Measurements from ENCODE around the gene NECTIN3. TPM values are rescaled to one million over a fixed set of nuclear protein-coding genes. Genes with fewer than 3 reads are reported as not detected.

Gene NECTIN3
- total RNA-seq, 4 donors from 2014 or later: 4.4 to 7.1 (median 5.8) TPM

GRCh38 chr3:111087924-111088469 is 16.4 kb downstream of the NECTIN3 start:
- no peak for DNase-seq (ENCODE audit: low spot score in 2 of 2)
- TF ChIP-seq POLR2A (IDR thresholded peaks at IDR 0.05): no peak
- no peak for TF ChIP-seq CTCF (IDR thresholded peaks at IDR 0.05)
- intact Hi-C loops (cut with DNase I; ENCODE audit: low total_unique reads): no loop called here
- no peak overlapping the region for H3K4me3 ChIP-seq (ENCODE audit: low read depth, poor library complexity, severe bottlenecking)

DNA sequence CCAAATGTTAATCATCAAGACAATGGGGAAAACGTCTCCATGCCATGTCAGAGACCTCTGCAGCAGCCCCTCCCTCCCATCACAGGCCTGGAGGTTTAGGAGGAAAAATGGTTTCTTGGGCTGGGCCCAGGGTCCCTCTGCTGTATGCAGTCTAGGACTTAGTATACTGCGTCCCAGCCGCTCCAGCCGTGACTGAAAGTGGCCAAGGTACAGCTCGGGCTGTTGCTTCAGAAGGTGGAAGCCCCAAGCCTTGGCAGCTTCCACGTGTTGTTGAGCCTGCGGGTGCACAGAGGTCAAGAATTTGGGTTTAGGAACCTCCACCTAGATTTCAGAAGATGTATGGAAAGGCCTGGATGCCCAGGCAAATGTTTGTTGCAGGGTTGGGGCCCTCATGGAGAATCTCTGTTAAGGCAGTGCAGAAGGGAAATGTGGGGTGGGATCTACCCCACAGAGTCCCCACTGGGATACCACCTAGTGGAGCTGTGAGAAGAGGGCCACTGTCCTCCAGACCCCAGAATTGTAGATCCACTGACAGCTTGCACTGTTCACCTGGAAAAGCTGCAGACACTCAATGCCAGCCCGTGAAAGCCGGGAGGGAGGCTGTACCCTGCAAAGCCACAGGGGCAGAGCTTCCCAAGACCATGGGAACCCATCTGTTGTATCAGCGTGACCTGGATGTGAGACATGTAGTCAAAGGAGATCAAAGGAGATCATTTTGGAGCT is 25.0 kb downstream of the NECTIN3 start:
- H3K4me3 ChIP-seq (ENCODE audit: low read depth, poor library complexity, severe bottlenecking): no peak overlapping the region
- TF ChIP-seq CTCF (IDR thresholded peaks at IDR 0.05) (no peak), POLR2A (IDR thresholded peaks at IDR 0.05) (no peak)
- WGBS, 2 donors: 84% methylated on average over 10 of the region's 10 CpGs
- intact Hi-C loops (cut with DNase I; ENCODE audit: low total_unique reads): no loop called here
- DNase-seq (ENCODE audit: low spot score in 2 of 2): no peak

DNA sequence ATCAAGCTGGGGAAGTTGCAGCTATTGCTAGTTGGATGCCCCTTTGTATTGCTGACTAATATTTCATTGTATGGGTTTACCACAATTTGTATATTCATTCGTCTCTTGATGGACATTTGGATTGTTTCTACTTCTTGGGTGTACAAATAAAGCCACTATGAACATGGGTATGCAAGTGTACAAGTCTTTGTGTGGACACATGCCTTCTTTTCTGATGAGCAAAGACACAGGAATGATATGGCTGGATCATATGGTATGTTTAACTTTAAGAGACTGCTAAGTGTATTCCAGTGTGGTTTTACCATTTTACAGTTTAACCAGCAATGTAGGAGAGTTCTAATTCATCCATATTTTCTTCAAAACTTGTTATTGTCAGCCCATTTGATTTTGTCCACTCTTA is 32.2 kb downstream of the NECTIN3 start:
- intact Hi-C loops (cut with DNase I; ENCODE audit: low total_unique reads): no loop called here
- TF ChIP-seq CTCF (IDR thresholded peaks at IDR 0.05): no peak
- TF ChIP-seq POLR2A (IDR thresholded peaks at IDR 0.05): no peak
- WGBS, 2 donors: 81 to 82% methylated on average over 1 of the region's 1 CpG
- H3K4me3 ChIP-seq (ENCODE audit: low read depth, poor library complexity, severe bottlenecking): no peak overlapping the region
- no peak for DNase-seq (ENCODE audit: low spot score in 2 of 2)

- 62 to 72% methylated on average over 3 of the region's 3 CpGs for WGBS, 2 donors
- intact Hi-C loops (cut with DNase I; ENCODE audit: low total_unique reads): no loop called here
- no peak overlapping the region for H3K4me3 ChIP-seq (ENCODE audit: low read depth, poor library complexity, severe bottlenecking)
- DNase-seq (ENCODE audit: low spot score in 2 of 2): no peak
- TF ChIP-seq CTCF (IDR thresholded peaks at IDR 0.05): no peak
- TF ChIP-seq POLR2A (IDR thresholded peaks at IDR 0.05): no peak
Measured at GRCh38 chr3:111106993-111107661, 35.5 kb downstream of the NECTIN3 start.

- H3K4me3 ChIP-seq (ENCODE audit: low read depth, poor library complexity, severe bottlenecking): no peak overlapping the region
- DNase-seq (ENCODE audit: low spot score in 2 of 2): no peak
- 29 to 31% methylated on average over 2 of the region's 2 CpGs for WGBS, 2 donors
- intact Hi-C loops (cut with DNase I; ENCODE audit: low total_unique reads): no loop called here
- TF ChIP-seq POLR2A (IDR thresholded peaks at IDR 0.05): no peak
- no peak for TF ChIP-seq CTCF (IDR thresholded peaks at IDR 0.05)
Measured at GRCh38 chr3:111107662-111108035, 36.0 kb downstream of the NECTIN3 start.
